GM12878 (cell line): ENCODE measurements around the gene GGN. TPM values are rescaled to one million over a fixed set of nuclear protein-coding genes. Genes with fewer than 3 reads are reported as not detected.
A peak's percentile ranks its signal among the peaks of the same experiment; 100 is the strongest.

Source experiments
- ATAC-seq: fragments of 200-7000 bp; cut with Tn5 transposase; 3 replicates; pipeline ENCODE4 v1.9.1; 2020; ENCODE audit warnings: mild to moderate bottlenecking, moderate library complexity
- BruUV-seq: library from RNA; stranded (reverse); fragments of 400-500 nt; replicated peaks from 2 replicates; lab custom pipeline; 2021; lab: Mats Ljungman, UMichigan
- CTCF ChIA-PET: fragments of 300-600 bp; sonication (Branson Sonifier 250); formaldehyde crosslinking; extraction: SDS; loops from one replicate; lab custom pipeline; 2021; ENCODE audit warnings: inconsistent platforms; lab: Yijun Ruan, JAX
- POLR2A ChIA-PET: fragments of 350-600 bp; formaldehyde crosslinking; extraction: SDS; loops from one replicate; lab custom pipeline; 2021; ENCODE audit warnings: inconsistent platforms; lab: Charles Lee
- RAD21 ChIA-PET: fragments of 300-600 bp; sonication (Branson Sonifier 250); formaldehyde crosslinking; loops from one replicate; lab custom pipeline; 2023; ENCODE audit warnings: antibody characterized with exemption; ENCODE audit not compliant: unreplicated experiment; lab: Charles Lee
- SMC1A ChIA-PET: fragments of 300-600 bp; sonication (Branson Sonifier 250); formaldehyde crosslinking; loops from one replicate; lab custom pipeline; 2023; ENCODE audit not compliant: unreplicated experiment, uncharacterized antibody; lab: Charles Lee
- DNase-seq: peaks from one replicate; pipeline ENCODE4 v3.0.0-alpha.2; 2011; ENCODE audit warnings: low read depth, low spot score
- FAIRE-seq: peaks from 3 replicates; lab custom pipeline; 2011; peaks lifted over from hg19 to GRCh38; lab: Jason Lieb, UNC
- H2AFZ ChIP-seq: 2 replicates; pipeline ENCODE4 v1.6.0; 2011; ENCODE audit warnings: low read depth, low read length, control low read depth; ENCODE audit not compliant: control insufficient read depth
- H3K27ac ChIP-seq: 2 replicates; pipeline ENCODE4 v1.5.1; 2011; ENCODE audit warnings: control low read depth; ENCODE audit not compliant: control insufficient read depth, insufficient read depth
- H3K27me3 ChIP-seq, 2 experiments: replicated peaks in 1 of 2; 2 replicates each; pipeline versions ENCODE4 v1.6.0 to v1.6.1; 2011; ENCODE audit warnings: low read length in 1 of 2; ENCODE audit not compliant: control insufficient read depth in 2 of 2, insufficient read depth in 2 of 2
- H3K36me3 ChIP-seq, 2 experiments: 2 replicates each; pipeline ENCODE4 v1.5.1; 2011; ENCODE audit warnings: low read length in 1 of 2; ENCODE audit not compliant: control insufficient read depth in 2 of 2, insufficient read depth in 2 of 2
- H3K4me1 ChIP-seq: 2 replicates; pipeline ENCODE4 v1.6.1; 2011; ENCODE audit warnings: mild to moderate bottlenecking, low read length, moderate library complexity, mixed read lengths; ENCODE audit not compliant: control insufficient read depth, insufficient read depth
- H3K4me2 ChIP-seq: 2 replicates; pipeline ENCODE4 v1.6.0; 2011; ENCODE audit warnings: control low read depth; ENCODE audit not compliant: control insufficient read depth, insufficient read depth
- H3K4me3 ChIP-seq: fragments of 200-600 bp; sonication (generic); 2 replicates; pipeline ENCODE4 v1.5.1; 2016
- H3K79me2 ChIP-seq: 2 replicates; pipeline ENCODE4 v1.6.0; 2011; ENCODE audit warnings: low read length; ENCODE audit not compliant: control insufficient read depth, insufficient read depth
- H3K9ac ChIP-seq: 2 replicates; pipeline ENCODE4 v1.8.0; 2011; ENCODE audit warnings: low read length, control low read depth, mixed read lengths; ENCODE audit not compliant: control insufficient read depth, insufficient read depth
- H3K9me3 ChIP-seq: replicated peaks from 3 replicates; pipeline ENCODE4 v1.5.1; 2011; ENCODE audit warnings: mild to moderate bottlenecking, low read length; ENCODE audit not compliant: control insufficient read depth, insufficient read depth
- H4K20me1 ChIP-seq: 2 replicates; pipeline ENCODE4 v1.6.0; 2011; ENCODE audit not compliant: control insufficient read depth, insufficient read depth
- BRCA1 ChIP-seq: IDR thresholded peaks from 2 replicates; pipeline ENCODE4 v1.6.1; 2011; ENCODE audit warnings: low read depth, low read length, improper control_type of control experiment
- EGR1 ChIP-seq, 2 experiments: IDR thresholded peaks; 1 replicate in 1 of 2; 2 replicates in 1 of 2; pipeline ENCODE4 v1.6.1; 2011 to 2012; ENCODE audit warnings: low read depth in 2 of 2, low read length in 2 of 2, borderline replicate concordance in 1 of 2, mild to moderate bottlenecking in 1 of 2, moderate library complexity in 1 of 2
- EP300 ChIP-seq, 2 experiments: fragments of 150-350 bp in 1 of 2; IDR thresholded peaks; 2 replicates each; pipeline ENCODE4 v1.6.1; 2011 to 2012; ENCODE audit warnings: low read depth in 2 of 2, low read length in 2 of 2, borderline replicate concordance in 1 of 2, improper control_type of control experiment in 1 of 2, inconsistent platforms in 1 of 2; ENCODE audit not compliant: control insufficient read depth in 1 of 2
- FOXM1 ChIP-seq: IDR thresholded peaks from 2 replicates; pipeline ENCODE4 v1.6.1; 2012; ENCODE audit warnings: low read depth, mild to moderate bottlenecking, inconsistent platforms, low read length, moderate library complexity
- HDAC6 ChIP-seq: fragments of 200-600 bp; sonication (generic); IDR thresholded peaks from one replicate; pipeline ENCODE4 v1.8.0; 2017; ENCODE audit warnings: antibody characterized with exemption; ENCODE audit not compliant: unreplicated experiment
- ZBTB33 ChIP-seq: fragments of 450-650 bp; IDR thresholded peaks from 2 replicates; pipeline ENCODE4 v1.6.1; 2017; ENCODE audit warnings: mild to moderate bottlenecking
- WGBS: methylation state at CpG from one replicate; pipeline ENCODE4 v1.1.6; 2016; ENCODE audit warnings: low lambda C conversion rate; ENCODE audit not compliant: insufficient replicate concordance, insufficient coverage; ENCODE audit errors: missing lambda C conversion rate; 5-methylcytosine and 5-hydroxymethylcytosine counted together
- in situ Hi-C: fragments of 300-500 bp; cut with MboI; formaldehyde crosslinking; loops from 9 replicates; pipeline ENCODE4 v1.14.3; 2018; ENCODE audit warnings: mixed read lengths
- intact Hi-C: fragments of 100-400 bp; cut with micrococcal nuclease; formaldehyde crosslinking; loops from one replicate; pipeline ENCODE4 v1.14.2; 2022; ENCODE audit not compliant: unreplicated experiment
- polyA plus RNA-seq, 11 experiments: library from polyadenylated mRNA; depleted of rRNA in 4 of 11; unstranded in 6 of 11; stranded (reverse) in 5 of 11; fragments of >200 nt; fragmentation: Nextera tagmentation in 4 of 11; fragmentation: Illumina TruSeq in 1 of 11; extraction: Ambion mirVana in 4 of 11; extraction: Trizol in 1 of 11; gene quantifications; 1 replicate in 1 of 11; 2 replicates in 10 of 11; pipeline versions ENCODE4 v1.2.1 to v1.2.3, GENCODE V29; 2011 to 2016; ENCODE audit warnings: inconsistent platforms in 2 of 11, missing spikeins in 2 of 11, low read depth in 1 of 11
- total RNA-seq, 4 experiments: library from RNA; depleted of rRNA in 3 of 4; stranded (reverse); fragments of >200 nt in 3 of 4; fragmentation: Illumina TruSeq in 1 of 4; extraction: Trizol in 1 of 4; gene quantifications; 2 replicates each; pipeline versions ENCODE4 v1.2.1 to v1.2.3, GENCODE V29; 2013 to 2021

The GGN gene
- total and polyA plus RNA-seq, 10 of the 15 experiments (the other 5 are each of a cell fraction or from before 2014, with no cell fraction given) = not detected

- H3K36me3 ChIP-seq = no peaks in the 10 kb centered on the region
- no peak for FAIRE-seq
- in situ Hi-C loops = no loop called here
- RAD21 ChIA-PET = interaction anchor here (0.6 kb wide), 1 partner anchor 14 kb away, joined by 3 read pairs; no protein-coding TSS in a partner anchor
- 33% methylated on average over 9 of the region's 9 CpGs for WGBS
- no peak for DNase-seq
- H3K4me2 ChIP-seq = no peak overlapping the region
- CTCF ChIA-PET = interaction anchor here (1.4 kb wide), 1 partner anchor 115 kb away, joined by 3 read pairs; no protein-coding TSS in a partner anchor
- H3K27me3 ChIP-seq = peaks cover 2 to 5% of the 10 kb centered on the region in 2 experiments; a peak in 3 of 4 replicates
- no peaks in the 10 kb centered on the region for H3K79me2 ChIP-seq
- H3K27ac ChIP-seq = no peak overlapping the region
- TF ChIP-seq FOXM1 = no peak
- no peak for TF ChIP-seq BRCA1
- no peaks in the 10 kb centered on the region for H3K4me1 ChIP-seq
- intact Hi-C loops = no loop called here
- H3K4me3 ChIP-seq = no peak overlapping the region
- SMC1A ChIA-PET = no interaction called here
- no peak for ATAC-seq
- H2AFZ ChIP-seq = no peak overlapping the region
- no peaks in the 10 kb centered on the region for H3K9me3 ChIP-seq
- H4K20me1 ChIP-seq = no peaks in the 10 kb centered on the region
- no TSS peak for BruUV-seq
- POLR2A ChIA-PET = no interaction called here
- H3K9ac ChIP-seq = no peak overlapping the region
Observed at GRCh38 chr19:38399081-38399480, 11.2 kb upstream of the GGN start.

- Histone ChIP-seq H4K20me1 (no peaks in the 10 kb centered on the region), H3K4me3 (no peak overlapping the region), H3K27ac (no peak overlapping the region), H3K27me3 (peaks cover 2 to 5% of the 10 kb centered on the region in 2 experiments; a peak in 3 of 4 replicates), H3K4me2 (0 out of 2 replicates have a peak overlapping the region, but pooled peaks have one; percentile 14), H2AFZ (no peak overlapping the region), H3K9ac (no peak overlapping the region), H3K9me3 (no peaks in the 10 kb centered on the region), H3K79me2 (no peaks in the 10 kb centered on the region), H3K4me1 (no peaks in the 10 kb centered on the region), H3K36me3 (no peaks in the 10 kb centered on the region)
- DNase-seq = no peak
- ATAC-seq = no peak
- no TSS peak for BruUV-seq
- intact Hi-C loops = no loop called here
- ChIA-PET SMC1A (no interaction called here), POLR2A (no interaction called here), CTCF (no interaction called here), RAD21 (interaction anchor here (0.8 kb wide), 1 partner anchor 161 kb away, joined by 4 read pairs; no protein-coding TSS in a partner anchor)
- in situ Hi-C loops = no loop called here
- WGBS = 7% methylated on average over 72 of the region's 86 CpGs
- FAIRE-seq = no peak
- TF ChIP-seq ZBTB33 = no peak
- peak in 1 of 2 experiments; percentile 20; a peak in 1 of 3 replicates for TF ChIP-seq EGR1 (IDR thresholded peaks at IDR 0.05; ENCODE audit: borderline replicate concordance in 1 of 2, low read depth in 2 of 2, low read length in 2 of 2)
- TF ChIP-seq EP300 (IDR thresholded peaks at IDR 0.05; ENCODE audit: borderline replicate concordance in 1 of 2, control insufficient read depth in 1 of 2, low read depth in 2 of 2, low read length in 2 of 2) = no peak
- peak; percentile 78 for TF ChIP-seq HDAC6
Observed at GRCh38 chr19:38395381-38396114, 7.7 kb upstream of the GGN start.
